Ectodermal cell (in vitro differentiated cells): ENCODE data around the gene CCT6A.
A peak's percentile ranks its signal among the peaks of the same experiment; 100 is the strongest.
"Not testable (repeated sequence)": the region's sequence is repeated elsewhere in the genome, so short reads cannot be mapped to it uniquely, and the experiment has no call there.

Experiments
- H3K27ac ChIP-seq: 2 replicates; pipeline ENCODE4 v1.7.0; 2013; ENCODE audit warnings: mild to moderate bottlenecking, low read depth, low read length; ENCODE audit not compliant: insufficient read depth, poor library complexity, severe bottlenecking
- H3K27me3 ChIP-seq: 2 replicates; pipeline ENCODE4 v1.7.0; 2013; ENCODE audit warnings: mild to moderate bottlenecking, low read length; ENCODE audit not compliant: insufficient read depth, control insufficient read depth, poor library complexity, severe bottlenecking
- H3K36me3 ChIP-seq: one replicate; pipeline ENCODE4 v1.7.0; 2013; ENCODE audit warnings: low read length; ENCODE audit not compliant: control insufficient read depth, insufficient read depth
- H3K4me1 ChIP-seq: one replicate; pipeline ENCODE4 v1.7.0; 2013; ENCODE audit warnings: low read length; ENCODE audit not compliant: control insufficient read depth, insufficient read depth
- H3K4me3 ChIP-seq: 2 replicates; pipeline ENCODE4 v1.7.0; 2013; ENCODE audit warnings: low read depth, low read length, control low read depth; ENCODE audit not compliant: insufficient read depth
- H3K9me3 ChIP-seq: 2 replicates; pipeline ENCODE4 v1.7.0; 2013; ENCODE audit warnings: mild to moderate bottlenecking, low read length, moderate library complexity; ENCODE audit not compliant: control insufficient read depth
- WGBS, 2 experiments: methylation state at CpG; one replicate each; pipeline ENCODE4 v1.1.7; 2013; ENCODE audit warnings: missing lambda C conversion rate in 2 of 2; 5-methylcytosine and 5-hydroxymethylcytosine counted together

Gene CCT6A

GRCh38 chr7:56097700-56098099 lies 46.1 kb downstream of the CCT6A start:
- Histone ChIP-seq H3K4me3 (no peak overlapping the region), H3K9me3 (no peaks in the 10 kb centered on the region), H3K4me1 (no peaks in the 10 kb centered on the region), H3K36me3 (peaks cover 4% of the 10 kb centered on the region), H3K27me3 (no peaks in the 10 kb centered on the region), H3K27ac (no peak overlapping the region)
- whole genome bisulfite sequencing, 2 experiments: 92 to 93% methylated on average over 5 of the region's 5 CpGs

- H3K27me3 ChIP-seq, H3K9me3 ChIP-seq, H3K27ac ChIP-seq, H3K4me1 ChIP-seq, H3K36me3 ChIP-seq, H3K4me3 ChIP-seq: not testable (repeated sequence)
- 93 to 95% methylated on average over 7 of the region's 8 CpGs for WGBS, 2 experiments
These were observed 46.8 kb downstream of the CCT6A start for GRCh38 chr7:56098187-56099008.

- no peak overlapping the region for H3K4me3 ChIP-seq
- 96 to 98% methylated on average over 3 of the region's 3 CpGs for WGBS, 2 experiments
- peaks cover 10% of the 10 kb centered on the region for H3K36me3 ChIP-seq
- H3K27me3 ChIP-seq: no peaks in the 10 kb centered on the region
- H3K9me3 ChIP-seq: no peaks in the 10 kb centered on the region
- H3K4me1 ChIP-seq: no peaks in the 10 kb centered on the region
- H3K27ac ChIP-seq: no peak overlapping the region
These were observed 48.1 kb downstream of the CCT6A start for GRCh38 chr7:56099653-56100052.

- WGBS, 2 experiments: 93 to 97% methylated on average over 9 of the region's 9 CpGs
- peaks cover 10% of the 10 kb centered on the region for H3K36me3 ChIP-seq
- H3K4me3 ChIP-seq, H3K9me3 ChIP-seq, H3K27ac ChIP-seq, H3K27me3 ChIP-seq, H3K4me1 ChIP-seq: not testable (repeated sequence)
These were observed 52.6 kb downstream of the CCT6A start for GRCh38 chr7:56104138-56104537.

GRCh38 chr7:56105508-56105907 lies 53.9 kb downstream of the CCT6A start:
- peak overlapping the region; percentile 65 for H3K4me3 ChIP-seq
- H3K36me3 ChIP-seq: peaks cover 7% of the 10 kb centered on the region
- no peaks in the 10 kb centered on the region for H3K27me3 ChIP-seq
- H3K27ac ChIP-seq: no peak overlapping the region
- no peaks in the 10 kb centered on the region for H3K4me1 ChIP-seq
- peaks cover under 1% of the 10 kb centered on the region for H3K9me3 ChIP-seq
- WGBS, 2 experiments: 43 to 45% methylated on average over 6 of the region's 6 CpGs

GRCh38 chr7:56106108-56107073 lies 54.8 kb downstream of the CCT6A start, which contains the start of gene CHCHD2:
Gene CHCHD2, minus strand, starts transcription at chr7:56106476. Its CDS starts 63 bp downstream, at chr7:56106413.
- Histone ChIP-seq H3K36me3 (peaks cover 7% of the 10 kb centered on the region), H3K9me3 (peaks cover 5% of the 10 kb centered on the region), H3K27me3 (no peaks in the 10 kb centered on the region), H3K4me3 (peak within 1 kb of the TSS; percentile 65), H3K4me1 (no peaks in the 10 kb centered on the region), H3K27ac (no peak within 1 kb of the TSS)
- WGBS, 2 experiments: 6 to 11% methylated on average over 53 to 57 of the region's 57 CpGs

- peaks cover 7% of the 10 kb centered on the region for H3K36me3 ChIP-seq
- no peak overlapping the region for H3K4me3 ChIP-seq
- peaks cover 6% of the 10 kb centered on the region for H3K9me3 ChIP-seq
- H3K27ac ChIP-seq: no peak overlapping the region
- 83 to 100% methylated on average over 1 of the region's 1 CpG for WGBS, 2 experiments
- no peaks in the 10 kb centered on the region for H3K4me1 ChIP-seq
- H3K27me3 ChIP-seq: no peaks in the 10 kb centered on the region
These were observed 56.3 kb downstream of the CCT6A start for GRCh38 chr7:56107954-56108258.

- WGBS, 2 experiments: 79 to 83% methylated on average over 1 of the region's 1 CpG
- H3K4me1 ChIP-seq: no peaks in the 10 kb centered on the region
- peaks cover 6% of the 10 kb centered on the region for H3K9me3 ChIP-seq
- H3K27ac ChIP-seq: no peak overlapping the region
- H3K4me3 ChIP-seq: no peak overlapping the region
- H3K36me3 ChIP-seq: no peaks in the 10 kb centered on the region
- H3K27me3 ChIP-seq: no peaks in the 10 kb centered on the region
These were observed 59.0 kb downstream of the CCT6A start for GRCh38 chr7:56110611-56111010.

- WGBS, 2 experiments: 82 to 84% methylated on average over 3 of the region's 3 CpGs
- H3K4me1 ChIP-seq, H3K27ac ChIP-seq, H3K4me3 ChIP-seq, H3K9me3 ChIP-seq, H3K36me3 ChIP-seq, H3K27me3 ChIP-seq: not testable (repeated sequence)
These were observed 60.7 kb downstream of the CCT6A start for GRCh38 chr7:56112244-56112643.
